Smooth muscle cell (in vitro differentiated cells): ENCODE measurements around the gene PRKCE. TPM values are rescaled to one million over a fixed set of nuclear protein-coding genes. Genes with fewer than 3 reads are reported as not detected.

Source experiments
- DNase-seq: peaks from one replicate; lab custom pipeline; 2025; ENCODE audit not compliant: unreplicated experiment; lab: John Stamatoyannopoulos, UW
- H2AFZ ChIP-seq: fragments of 200-600 bp; sonication (generic); 2 replicates; pipeline ENCODE4 v1.6.0; 2016; ENCODE audit warnings: antibody characterized with exemption, low read depth, mild to moderate bottlenecking
- H3F3A ChIP-seq: fragments of 200-600 bp; sonication (generic); 2 replicates; pipeline ENCODE4 v1.6.0; 2017; ENCODE audit warnings: antibody characterized with exemption, low read depth
- H3K27ac ChIP-seq: fragments of 200-600 bp; sonication (generic); 2 replicates; pipeline ENCODE4 v1.5.1; 2016; ENCODE audit warnings: low read depth, mild to moderate bottlenecking
- H3K27me3 ChIP-seq: fragments of 200-600 bp; sonication (generic); 2 replicates; pipeline ENCODE4 v1.6.1; 2016; ENCODE audit warnings: low read depth, mild to moderate bottlenecking
- H3K36me3 ChIP-seq: fragments of 200-600 bp; sonication (generic); 2 replicates; pipeline ENCODE4 v1.5.1; 2016; ENCODE audit warnings: low read depth
- H3K4me1 ChIP-seq: fragments of 200-600 bp; sonication (generic); 2 replicates; pipeline ENCODE4 v1.5.1; 2016; ENCODE audit warnings: low read depth
- H3K4me2 ChIP-seq: fragments of 200-600 bp; sonication (generic); 2 replicates; pipeline ENCODE4 v1.6.0; 2016; ENCODE audit warnings: mild to moderate bottlenecking
- H3K4me3 ChIP-seq: fragments of 200-600 bp; sonication (generic); 2 replicates; pipeline ENCODE4 v1.5.1; 2016; ENCODE audit warnings: mild to moderate bottlenecking
- H3K79me2 ChIP-seq: fragments of 200-600 bp; sonication (generic); 2 replicates; pipeline ENCODE4 v1.6.0; 2016; ENCODE audit warnings: low read depth, mild to moderate bottlenecking
- H3K9ac ChIP-seq: fragments of 200-600 bp; sonication (generic); 2 replicates; pipeline ENCODE4 v1.6.0; 2016; ENCODE audit warnings: low read depth
- H3K9me3 ChIP-seq: fragments of 200-600 bp; sonication (generic); replicated peaks from 2 replicates; pipeline ENCODE4 v1.5.1; 2016; ENCODE audit warnings: low read depth
- H4K20me1 ChIP-seq: fragments of 200-600 bp; sonication (generic); 2 replicates; pipeline ENCODE4 v1.6.0; 2016; ENCODE audit warnings: low read depth
- CTCF ChIP-seq: fragments of 200-600 bp; sonication (generic); IDR thresholded peaks from 2 replicates; pipeline ENCODE4 v1.5.1; 2017; ENCODE audit warnings: borderline replicate concordance, mild to moderate bottlenecking, antibody characterized with exemption; ENCODE audit not compliant: insufficient read depth, poor library complexity, severe bottlenecking
- WGBS: methylation state at CpG from one replicate; pipeline ENCODE4 v1.1.7; 2016; ENCODE audit warnings: low lambda C conversion rate; 5-methylcytosine and 5-hydroxymethylcytosine counted together
- polyA plus RNA-seq: library from polyadenylated mRNA; unstranded; fragments of >200 nt; fragmentation: Nextera tagmentation; extraction: Ambion mirVana; gene quantifications from 2 replicates; pipeline ENCODE4 v1.2.1, GENCODE V29; 2016
- total RNA-seq: library from RNA; depleted of rRNA; stranded (reverse); fragments of >200 nt; gene quantifications from 2 replicates; pipeline ENCODE4 v1.2.3, GENCODE V29; 2014

The PRKCE gene
- total and polyA plus RNA-seq, 2 experiments from 2014 or later, result 20.6 to 29.1 TPM

- no peak overlapping the region for H3K9ac ChIP-seq
- no peak for DNase-seq
- H3K9me3 ChIP-seq, result no peaks in the 10 kb centered on the region
- H3K36me3 ChIP-seq, result no peaks in the 10 kb centered on the region
- H3K27me3 ChIP-seq, result no peaks in the 10 kb centered on the region
- 89% methylated on average over 8 of the region's 8 CpGs for WGBS
- H3K4me2 ChIP-seq, result no peak overlapping the region
- H3K27ac ChIP-seq, result no peak overlapping the region
- no peaks in the 10 kb centered on the region for H3F3A ChIP-seq
- no peak for TF ChIP-seq CTCF
- H4K20me1 ChIP-seq, result peaks cover 99% of the 10 kb centered on the region
- H2AFZ ChIP-seq, result no peak overlapping the region
- H3K79me2 ChIP-seq, result peaks cover 27% of the 10 kb centered on the region
- H3K4me1 ChIP-seq, result no peaks in the 10 kb centered on the region
- no peak overlapping the region for H3K4me3 ChIP-seq
Observed at GRCh38 chr2:45895241-45895861, 243.9 kb downstream of the PRKCE start.

- Histone ChIP-seq H3K4me3 (no peak overlapping the region), H3F3A (no peaks in the 10 kb centered on the region), H3K36me3 (no peaks in the 10 kb centered on the region), H2AFZ (no peak overlapping the region), H4K20me1 (peaks cover 99% of the 10 kb centered on the region), H3K9me3 (no peaks in the 10 kb centered on the region), H3K4me1 (no peaks in the 10 kb centered on the region), H3K9ac (no peak overlapping the region), H3K79me2 (peaks cover 27% of the 10 kb centered on the region), H3K4me2 (no peak overlapping the region), H3K27me3 (no peaks in the 10 kb centered on the region), H3K27ac (no peak overlapping the region)
- WGBS, result 95% methylated on average over 4 of the region's 4 CpGs
- TF ChIP-seq CTCF, result no peak
- DNase-seq, result no peak
Observed at GRCh38 chr2:45896311-45896710, 244.8 kb downstream of the PRKCE start.

GRCh38 chr2:45897842-45898241 is 246.4 kb downstream of the PRKCE start:
- Histone ChIP-seq H3K4me1 (no peaks in the 10 kb centered on the region), H3K9me3 (no peaks in the 10 kb centered on the region), H3K79me2 (peaks cover 36% of the 10 kb centered on the region), H2AFZ (no peak overlapping the region), H3K4me2 (no peak overlapping the region), H3K4me3 (no peak overlapping the region), H3K9ac (no peak overlapping the region), H3F3A (no peaks in the 10 kb centered on the region), H4K20me1 (peaks cover 99% of the 10 kb centered on the region), H3K36me3 (no peaks in the 10 kb centered on the region), H3K27ac (no peak overlapping the region), H3K27me3 (no peaks in the 10 kb centered on the region)
- TF ChIP-seq CTCF, result no peak
- 95% methylated on average over 8 of the region's 8 CpGs for WGBS
- no peak for DNase-seq

DNA sequence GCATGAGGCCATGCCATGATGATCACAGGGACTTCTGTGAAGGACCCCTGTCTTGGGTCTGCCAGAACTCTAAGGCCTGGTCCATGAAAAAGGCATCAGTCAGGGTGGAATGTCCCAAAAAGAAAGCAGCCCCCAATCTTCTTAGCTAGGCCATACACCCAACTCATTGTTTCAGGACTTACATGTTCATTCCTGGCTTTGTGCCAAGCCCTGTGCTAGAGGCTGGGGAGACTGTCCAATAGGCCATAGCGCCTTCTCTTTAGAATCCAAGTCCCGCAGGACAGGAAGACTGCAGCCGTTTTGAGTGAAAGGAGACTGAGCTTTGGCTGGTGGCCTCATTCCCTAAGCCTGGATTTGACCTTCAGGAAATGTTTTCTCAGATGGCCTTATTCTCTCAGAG is 247.3 kb downstream of the PRKCE start:
- H3K9me3 ChIP-seq, result no peaks in the 10 kb centered on the region
- H3K79me2 ChIP-seq, result peaks cover 36% of the 10 kb centered on the region
- no peaks in the 10 kb centered on the region for H3K4me1 ChIP-seq
- no peak overlapping the region for H3K9ac ChIP-seq
- H3K27me3 ChIP-seq, result no peaks in the 10 kb centered on the region
- H3K36me3 ChIP-seq, result no peaks in the 10 kb centered on the region
- no peak for DNase-seq
- peaks cover 100% of the 10 kb centered on the region for H4K20me1 ChIP-seq
- 88% methylated on average over 3 of the region's 3 CpGs for WGBS
- H3K27ac ChIP-seq, result no peak overlapping the region
- no peak overlapping the region for H3K4me3 ChIP-seq
- no peak overlapping the region for H3K4me2 ChIP-seq
- no peaks in the 10 kb centered on the region for H3F3A ChIP-seq
- H2AFZ ChIP-seq, result no peak overlapping the region
- TF ChIP-seq CTCF, result no peak
